HCT116 (cell line): ENCODE measurements around the gene LRRC1.

Experiments used
- CTCF ChIP-seq, 3 experiments: fragments of 200-600 bp in 1 of 3; sonication (generic) in 1 of 3; IDR thresholded peaks in 2 of 3; conservative IDR thresholded peaks in 1 of 3; 2 replicates each; pipeline ENCODE4 v1.5.1; 2012 to 2017; ENCODE audit warnings: low read depth in 2 of 3, low read length in 2 of 3, antibody characterized with exemption in 1 of 3, borderline replicate concordance in 1 of 3, control low read depth in 1 of 3, mild to moderate bottlenecking in 1 of 3, mixed read lengths in 1 of 3, mixed run types in 1 of 3, moderate library complexity in 1 of 3; ENCODE audit not compliant: insufficient read depth in 1 of 3
- EZH2 ChIP-seq: fragments of 200-600 bp; sonication (generic); IDR thresholded peaks from 2 replicates; pipeline ENCODE4 v1.6.1; 2017; ENCODE audit warnings: antibody characterized with exemption, mixed run types
- POLR2A ChIP-seq: IDR thresholded peaks from 2 replicates; pipeline ENCODE4 v1.7.0; 2011; ENCODE audit warnings: borderline replicate concordance; ENCODE audit not compliant: insufficient read depth, insufficient read length; ENCODE audit errors: extremely low read depth

GRCh38 chr6:53825532-53826321 is 30.9 kb downstream of the LRRC1 start:
- TF ChIP-seq EZH2 (no peak), POLR2A (no peak), CTCF (IDR thresholded peaks at IDR 0.05 in 2 of 3, conservative IDR thresholded peaks at IDR 0.05 in 1 of 3; ENCODE audit: borderline replicate concordance in 1 of 3, insufficient read depth in 1 of 3, low read depth in 2 of 3, low read length in 2 of 3) (no peak)
